RWPE1 (cell line): ENCODE results near the gene N4BP2L2.
A peak's percentile ranks its signal among the peaks of the same experiment; 100 is the strongest.

Experiments used
- CTCF ChIA-PET: fragments of 350-600 bp; sonication (Branson Sonifier 250); formaldehyde crosslinking; extraction: SDS; loops from one replicate; lab custom pipeline; 2021; lab: Yijun Ruan, JAX
- POLR2A ChIA-PET: fragments of 400-600 bp; formaldehyde crosslinking; extraction: SDS; loops from one replicate; lab custom pipeline; 2020; ENCODE audit warnings: antibody characterized with exemption; ENCODE audit not compliant: low non-redundant PET; lab: Yijun Ruan, JAX
- DNase-seq: peaks from one replicate; pipeline ENCODE4 v3.0.0; 2012; ENCODE audit warnings: low spot score
- H3K27ac ChIP-seq: fragments of 450-650 bp; 2 replicates; pipeline ENCODE4 v1.5.1; 2017
- CTCF ChIP-seq: fragments of 450-650 bp; conservative IDR thresholded peaks from 2 replicates; pipeline ENCODE4 v1.5.1; 2017; ENCODE audit warnings: low read depth, mild to moderate bottlenecking

Gene N4BP2L2

GRCh38 chr13:32427852-32428580 lies 110.6 kb downstream of the N4BP2L2 start, which contains the start of gene N4BP2L1:
N4BP2L1 (minus strand) TSS chr13:32428130; CDS start chr13:32428082, 48 bp downstream.
- POLR2A ChIA-PET = interaction anchor here (0.5 kb wide), 1 partner anchor 65 kb away, joined by 4 read pairs; no protein-coding TSS in a partner anchor
- peak within 1 kb of the TSS; percentile 42 for H3K27ac ChIP-seq
- DNase-seq = no peak
- TF ChIP-seq CTCF = no peak
- CTCF ChIA-PET = interaction anchor here (0.5 kb wide), 1 partner anchor 516 kb away, joined by 5 read pairs; no protein-coding TSS in a partner anchor

GRCh38 chr13:32426990-32427851 lies 111.4 kb downstream of the N4BP2L2 start:
- POLR2A ChIA-PET = no interaction called here
- no peak for TF ChIP-seq CTCF
- CTCF ChIA-PET = no interaction called here
- peak overlapping the region; percentile 42 for H3K27ac ChIP-seq
- no peak for DNase-seq

GRCh38 chr13:32426191-32426989 lies 112.2 kb downstream of the N4BP2L2 start:
- CTCF ChIA-PET = no interaction called here
- POLR2A ChIA-PET = no interaction called here
- no peak for DNase-seq

GRCh38 chr13:32425158-32425557 lies 113.4 kb downstream of the N4BP2L2 start:
- ChIA-PET POLR2A (no interaction called here), CTCF (interaction anchor here (0.7 kb wide), 1 partner anchor 144 kb away, joined by 3 read pairs; no protein-coding TSS in a partner anchor)
- DNase-seq = no peak
- no peak for TF ChIP-seq CTCF
- H3K27ac ChIP-seq = no peak overlapping the region

More at GRCh38 chr13:32426191-32426989, 112.2 kb downstream of the N4BP2L2 start:
- H3K27ac ChIP-seq = no peak overlapping the region
- TF ChIP-seq CTCF = no peak

- TF ChIP-seq CTCF = no peak
- ChIA-PET POLR2A (interaction anchor here (0.5 kb wide), 1 partner anchor 918 kb away, joined by 3 read pairs; no protein-coding TSS in a partner anchor), CTCF (no interaction called here)
- H3K27ac ChIP-seq = no peak overlapping the region
- DNase-seq = no peak
Measured at GRCh38 chr13:32423592-32423991, 115.0 kb downstream of the N4BP2L2 start.
